GM18508 (cell line): ENCODE data around the gene CDH24.

Experiments
- ATAC-seq: cut with Tn5 transposase; IDR thresholded peaks from one replicate; pipeline ENCODE4 v1.9.1; 2021; ENCODE audit warnings: moderate number of reproducible peaks; ENCODE audit not compliant: insufficient read depth, unreplicated experiment

CDH24 gene

GRCh38 chr14:23047751-23048693 is 9.3 kb downstream of the CDH24 start:
- no peak for ATAC-seq

- ATAC-seq = no peak
These were observed 10.2 kb downstream of the CDH24 start for GRCh38 chr14:23047034-23047634.

DNA sequence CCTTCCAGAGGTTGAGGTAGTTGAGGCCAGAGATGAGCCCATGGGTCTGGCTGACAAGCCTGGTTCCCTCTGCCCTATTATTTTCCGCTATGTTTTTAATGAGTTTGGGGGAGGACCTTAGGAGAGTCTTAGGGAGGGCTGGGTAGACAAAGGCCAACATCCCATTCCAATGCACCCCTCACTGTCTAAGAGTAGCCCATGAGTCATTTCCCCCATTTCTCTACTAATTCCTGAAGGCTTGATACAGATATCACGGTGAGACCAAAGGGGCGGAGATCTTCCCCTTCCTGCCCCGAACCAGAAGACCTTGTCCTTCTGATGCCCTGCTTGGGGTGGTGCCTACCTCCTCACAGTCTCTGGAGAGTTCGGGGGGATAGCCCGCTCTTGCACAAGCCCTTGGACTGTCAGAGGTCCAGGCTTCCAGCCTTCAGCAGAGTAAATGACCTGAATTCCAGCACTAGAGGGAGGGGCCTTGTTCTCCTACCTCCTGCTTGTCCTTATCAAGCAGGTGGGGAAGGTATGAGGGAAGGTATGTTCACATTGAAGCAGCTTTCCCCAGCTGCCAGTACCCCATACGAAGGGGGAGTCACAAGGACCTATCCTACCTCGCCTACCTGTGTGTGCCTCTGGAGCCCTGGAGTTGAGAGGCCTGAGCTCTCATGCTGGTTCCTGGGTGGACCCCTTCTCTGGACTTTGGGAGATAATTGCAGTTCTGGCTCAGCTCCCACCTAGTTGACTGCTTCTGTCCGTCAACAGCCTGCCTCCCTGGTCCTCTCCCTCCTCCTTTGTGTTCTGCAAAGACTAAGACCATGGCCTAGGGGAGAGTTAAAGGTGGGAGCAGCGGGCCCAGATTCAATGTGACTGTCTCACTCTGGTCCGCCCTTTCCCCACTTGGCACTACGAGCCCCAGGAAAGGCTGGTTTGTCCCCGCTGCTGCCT is 11.6 kb downstream of the CDH24 start:
- ATAC-seq = no peak

- ATAC-seq = no peak
These were observed 12.5 kb downstream of the CDH24 start for GRCh38 chr14:23044840-23045239.

GRCh38 chr14:23043754-23044153 is 13.6 kb downstream of the CDH24 start:
- ATAC-seq = no peak

DNA sequence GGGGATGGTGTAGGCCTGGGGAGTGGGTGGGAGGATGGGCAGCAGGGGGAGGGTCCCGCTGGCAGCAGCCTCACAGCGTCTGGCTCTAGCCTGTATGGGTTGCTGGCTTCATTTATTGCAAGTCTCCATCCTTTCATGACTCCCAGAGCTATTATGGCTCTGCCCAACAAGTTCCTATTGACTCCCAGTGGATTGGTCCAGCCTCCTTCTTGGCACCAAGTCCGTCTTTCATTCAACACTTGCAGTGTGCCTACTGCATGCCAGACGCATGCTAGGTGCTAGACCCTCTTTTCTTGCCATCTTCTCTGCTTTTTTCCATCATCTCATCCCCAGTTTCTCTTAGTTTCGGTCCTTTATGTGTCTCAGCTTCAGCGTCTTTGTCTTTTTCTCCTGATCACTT is 14.2 kb downstream of the CDH24 start:
- no peak for ATAC-seq

DNA sequence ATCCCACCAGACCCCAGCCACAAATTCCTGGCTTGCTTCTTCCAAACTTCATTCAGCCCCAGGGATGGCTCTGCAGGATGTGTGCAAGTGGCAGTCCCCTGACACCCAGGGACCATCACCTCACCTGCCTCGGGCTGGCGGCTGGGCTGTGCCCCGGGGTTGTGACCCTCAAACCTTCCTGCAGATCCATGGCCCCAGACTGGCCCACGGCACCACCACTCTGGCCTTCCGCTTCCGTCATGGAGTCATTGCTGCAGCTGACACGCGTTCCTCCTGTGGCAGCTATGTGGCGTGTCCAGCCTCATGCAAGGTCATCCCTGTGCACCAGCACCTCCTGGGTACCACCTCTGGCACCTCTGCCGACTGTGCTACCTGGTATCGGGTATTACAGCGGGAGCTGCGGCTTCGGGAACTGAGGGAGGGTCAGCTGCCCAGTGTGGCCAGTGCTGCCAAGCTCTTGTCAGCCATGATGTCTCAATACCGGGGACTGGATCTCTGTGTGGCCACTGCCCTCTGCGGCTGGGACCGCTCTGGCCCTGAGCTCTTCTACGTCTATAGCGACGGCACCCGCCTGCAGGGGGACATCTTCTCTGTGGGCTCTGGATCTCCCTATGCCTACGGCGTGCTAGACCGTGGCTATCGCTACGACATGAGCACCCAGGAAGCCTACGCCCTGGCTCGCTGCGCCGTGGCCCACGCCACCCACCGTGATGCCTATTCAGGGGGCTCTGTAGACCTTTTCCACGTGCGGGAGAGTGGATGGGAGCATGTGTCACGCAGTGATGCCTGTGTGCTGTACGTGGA is 15.0 kb downstream of the CDH24 start, which contains the start of gene PSMB11:
PSMB11 (plus strand) TSS at position 51 of the 804 bp plus-strand sequence; CDS start at position 65, 14 bp downstream.
- no peak for ATAC-seq

DNA sequence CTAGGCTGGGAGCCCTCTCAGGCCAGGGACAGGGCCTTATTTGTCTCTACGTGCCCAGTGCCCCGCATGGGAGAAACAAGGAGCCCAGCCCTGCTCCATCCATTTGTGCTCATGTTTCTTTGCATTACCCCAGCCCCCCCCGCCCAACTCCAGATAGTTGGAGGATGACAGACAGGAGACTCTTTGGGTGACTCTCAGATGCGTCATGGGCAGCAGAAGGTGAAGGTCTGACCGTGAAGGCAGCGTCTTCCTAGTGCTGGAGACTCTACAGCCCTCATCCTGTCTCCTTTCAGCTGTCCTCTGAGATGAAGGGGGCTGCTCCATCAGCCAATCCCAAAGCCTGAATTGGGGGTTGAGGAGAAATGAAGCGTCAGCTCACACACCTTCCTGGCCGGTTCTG is 15.6 kb downstream of the CDH24 start:
- ATAC-seq = no peak

DNA sequence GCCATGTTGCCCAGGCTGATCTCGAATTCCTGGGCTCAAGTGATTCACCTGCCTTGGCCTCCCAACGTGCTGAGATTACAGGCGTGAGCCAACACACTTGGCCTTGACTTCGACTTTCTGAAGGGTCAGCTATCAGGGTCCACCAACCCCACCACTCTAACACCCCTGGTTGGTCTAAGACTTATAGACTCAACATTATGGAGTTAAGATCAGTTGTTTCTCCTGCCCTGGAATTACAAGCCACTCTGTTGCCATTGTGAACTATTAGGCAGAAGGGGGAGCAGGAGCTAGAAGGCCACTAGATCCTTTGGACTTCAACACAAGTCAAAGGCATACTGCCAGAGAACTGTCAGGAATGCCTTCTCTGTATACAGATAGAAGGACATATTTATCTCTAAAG is 17.2 kb downstream of the CDH24 start:
- ATAC-seq = no peak

DNA sequence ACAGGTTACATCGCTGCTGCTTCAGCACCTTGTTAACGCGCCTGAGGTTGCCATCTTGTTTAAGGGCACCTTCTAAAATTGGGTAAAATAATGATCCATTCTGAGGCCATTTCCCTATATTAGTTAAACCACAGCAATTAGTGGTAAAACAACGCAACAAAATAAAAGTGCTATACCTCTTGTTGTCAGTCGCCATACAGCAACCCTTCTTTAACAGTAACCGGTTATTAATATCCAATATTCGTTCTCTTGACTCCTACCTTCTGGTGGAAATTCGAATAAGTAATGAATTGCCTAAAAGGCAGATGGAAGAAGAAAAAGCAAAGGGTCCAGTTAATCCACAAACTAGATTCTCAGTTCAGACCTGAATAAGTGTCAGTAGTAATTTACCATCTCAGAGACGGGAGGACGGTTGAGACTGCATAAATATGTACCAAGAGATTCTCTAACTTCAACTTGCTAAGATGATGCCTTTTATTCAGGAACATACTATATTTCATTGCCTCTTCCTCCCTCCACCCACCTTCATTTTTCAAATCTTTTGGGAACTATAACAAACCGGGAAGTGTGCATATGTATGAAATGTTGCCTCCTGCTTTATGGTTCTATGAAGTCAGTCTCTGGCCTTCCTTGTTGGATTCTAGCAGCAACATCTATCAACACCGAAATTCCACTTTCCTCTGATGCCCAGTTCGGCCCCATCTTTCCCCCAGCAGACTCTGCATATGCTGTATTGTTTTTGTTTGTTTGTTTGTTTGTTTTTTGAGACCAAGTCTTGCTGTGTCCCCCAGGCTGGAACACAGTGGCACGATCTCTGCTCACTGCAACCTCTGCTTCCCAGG is 21.8 kb downstream of the CDH24 start:
- no peak for ATAC-seq

- ATAC-seq = peak; percentile 80
These were observed 22.6 kb downstream of the CDH24 start, which contains the start of gene PSMB5 for GRCh38 chr14:23034498-23035302. PSMB5 (minus strand) TSS chr14:23034900; CDS start chr14:23034881, 19 bp downstream.

- no peak for ATAC-seq
These were observed 23.4 kb downstream of the CDH24 start for GRCh38 chr14:23033801-23034497.

GRCh38 chr14:23033251-23033727 is 24.0 kb downstream of the CDH24 start:
- no peak for ATAC-seq

GRCh38 chr14:23030936-23031335 is 26.4 kb downstream of the CDH24 start:
- ATAC-seq = no peak

DNA sequence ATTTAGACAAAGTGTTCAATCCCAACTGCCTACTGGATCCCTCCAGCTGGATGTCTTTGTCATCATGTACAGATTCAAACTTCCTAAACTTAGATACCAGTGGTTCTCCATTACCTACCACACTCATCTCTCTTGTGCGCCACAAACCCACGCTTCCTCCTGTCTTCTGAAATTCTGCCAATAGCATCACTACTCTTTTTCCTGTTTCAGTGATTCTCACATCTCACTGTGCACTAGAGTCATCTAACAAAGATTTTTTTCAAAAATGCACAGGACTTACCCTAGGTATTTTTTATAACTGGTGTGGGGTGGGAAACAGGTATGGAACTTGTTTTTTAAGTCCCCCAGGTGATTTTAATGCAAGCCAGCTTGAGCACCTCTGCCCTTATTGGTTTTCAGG is 28.5 kb downstream of the CDH24 start:
- ATAC-seq = no peak

GRCh38 chr14:23025151-23025814 is 32.0 kb downstream of the CDH24 start:
- no peak for ATAC-seq

- no peak for ATAC-seq
These were observed 32.7 kb downstream of the CDH24 start for GRCh38 chr14:23024612-23025075.
